Hippocampal formation (tissue), 2 donors: ENCODE results near the gene TSPEAR.

Experiments used
- DNase-seq, 2 donors: peaks; one replicate each; lab custom pipeline; 2025; lab: John Stamatoyannopoulos, UW

The TSPEAR gene

GRCh38 chr21:44462086-44462833 lies 249.1 kb downstream of the TSPEAR start:
- DNase-seq = no peak

GRCh38 chr21:44461464-44462001 lies 249.8 kb downstream of the TSPEAR start:
- DNase-seq = no peak

- DNase-seq = no peak
These were observed 250.4 kb downstream of the TSPEAR start for GRCh38 chr21:44461005-44461404.

GRCh38 chr21:44460441-44460755 lies 251.0 kb downstream of the TSPEAR start:
- DNase-seq = no peak

- DNase-seq = no peak
These were observed 251.5 kb downstream of the TSPEAR start for GRCh38 chr21:44459712-44460440.

GRCh38 chr21:44458971-44459711 lies 252.2 kb downstream of the TSPEAR start:
- no peak for DNase-seq

DNA sequence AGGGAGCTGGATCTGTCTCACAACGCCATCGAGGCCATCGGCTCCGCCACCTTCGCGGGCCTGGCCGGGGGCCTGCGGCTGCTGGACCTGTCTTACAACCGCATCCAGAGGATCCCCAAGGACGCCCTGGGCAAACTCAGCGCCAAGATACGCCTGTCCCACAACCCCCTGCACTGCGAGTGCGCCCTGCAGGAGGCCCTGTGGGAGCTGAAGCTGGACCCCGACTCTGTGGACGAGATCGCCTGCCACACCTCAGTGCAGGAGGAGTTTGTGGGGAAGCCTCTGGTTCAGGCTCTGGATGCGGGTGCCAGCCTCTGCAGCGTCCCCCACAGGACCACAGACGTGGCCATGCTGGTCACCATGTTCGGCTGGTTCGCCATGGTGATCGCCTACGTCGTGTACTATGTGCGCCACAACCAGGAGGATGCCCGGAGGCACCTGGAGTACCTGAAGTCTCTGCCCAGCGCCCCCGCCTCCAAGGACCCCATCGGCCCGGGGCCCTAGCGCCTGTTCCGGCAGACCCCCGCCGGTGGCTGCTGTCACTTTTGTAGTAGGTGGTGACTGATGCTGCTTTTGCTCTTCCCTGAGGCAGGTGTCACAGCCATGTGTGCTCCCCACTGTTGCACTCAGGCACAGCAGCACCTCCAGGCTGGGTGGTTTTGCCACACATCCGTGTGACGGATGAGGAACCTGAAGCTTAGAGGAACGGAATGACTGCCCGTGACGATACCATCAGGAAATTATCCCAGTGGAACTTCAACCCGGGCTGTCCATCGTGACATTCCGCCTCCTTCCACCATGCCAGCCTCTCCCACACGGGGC lies 254.2 kb downstream of the TSPEAR start:
- DNase-seq = no peak

DNA sequence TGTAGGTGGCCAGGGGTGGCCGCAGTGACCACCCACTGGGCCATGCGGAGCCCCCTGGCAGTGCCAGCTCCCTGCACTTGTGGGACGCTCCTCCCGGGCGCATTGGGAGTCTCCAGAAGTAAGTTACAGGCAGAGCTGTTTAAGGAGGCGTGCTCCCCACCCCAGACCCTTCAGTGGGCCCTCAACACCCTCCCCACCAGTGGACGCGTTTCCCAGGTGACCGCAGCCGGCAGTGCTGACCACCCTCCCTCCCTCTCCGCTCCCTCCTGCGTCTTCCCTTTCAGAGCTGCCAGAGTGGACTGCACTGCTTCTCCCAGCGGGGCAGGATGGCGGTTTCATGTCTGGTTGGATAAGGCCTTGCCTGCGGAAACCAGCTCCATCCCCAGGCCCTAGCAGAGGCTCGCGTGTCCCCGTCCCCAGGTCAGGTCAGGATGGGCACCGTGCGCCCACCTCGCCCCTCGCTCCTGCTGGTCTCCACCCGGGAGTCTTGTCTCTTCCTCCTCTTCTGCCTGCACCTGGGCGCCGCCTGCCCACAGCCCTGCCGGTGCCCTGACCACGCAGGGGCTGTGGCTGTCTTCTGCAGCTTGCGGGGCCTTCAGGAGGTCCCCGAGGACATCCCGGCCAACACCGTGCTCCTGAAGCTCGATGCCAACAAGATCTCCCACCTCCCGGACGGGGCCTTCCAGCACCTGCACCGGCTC lies 255.0 kb downstream of the TSPEAR start:
- DNase-seq = no peak

- no peak for DNase-seq
These were observed 255.7 kb downstream of the TSPEAR start for GRCh38 chr21:44455524-44456213.

GRCh38 chr21:44454747-44455523 lies 256.4 kb downstream of the TSPEAR start, which contains the start of gene LRRC3:
TSS of gene LRRC3 (plus strand) at chr21:44455510. CDS start at chr21:44456645, 1,135 bp downstream.
- no peak for DNase-seq

DNA sequence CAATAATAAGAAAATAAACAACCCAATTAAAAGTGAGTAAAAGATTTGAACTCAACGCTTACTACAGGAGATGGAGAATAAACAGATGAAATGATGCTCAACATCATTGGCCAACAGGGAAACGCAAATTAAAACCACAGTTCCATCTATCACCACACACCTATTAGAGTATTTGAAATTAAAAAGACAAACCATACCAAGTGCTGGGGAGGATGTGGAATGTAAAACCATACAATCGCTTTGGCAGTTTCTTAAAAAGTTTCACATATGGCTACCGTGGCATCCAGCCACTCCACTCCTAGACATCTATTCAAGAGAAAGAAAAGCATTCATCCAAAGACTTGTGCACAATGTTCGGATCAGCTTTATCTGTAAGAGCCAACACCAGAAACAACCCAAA lies 257.3 kb downstream of the TSPEAR start:
- no peak for DNase-seq

DNA sequence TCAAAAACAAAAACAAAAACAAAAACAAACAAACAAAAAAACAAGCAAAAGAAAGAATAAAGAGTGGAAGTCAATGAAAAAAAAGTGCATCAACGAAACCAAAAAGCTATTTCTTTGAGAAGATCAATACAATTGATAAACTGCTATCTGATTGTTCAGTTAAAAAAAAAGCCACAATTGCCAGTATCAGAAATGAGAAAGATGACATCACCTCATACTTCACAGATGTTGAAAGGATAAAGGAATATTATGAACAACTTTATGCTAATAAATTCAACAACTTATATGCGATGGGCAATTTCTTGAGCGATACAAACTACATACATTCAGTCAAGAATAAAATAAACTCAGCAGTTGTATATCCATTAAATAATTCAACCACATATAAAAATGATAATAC lies 258.3 kb downstream of the TSPEAR start:
- DNase-seq = no peak

DNA sequence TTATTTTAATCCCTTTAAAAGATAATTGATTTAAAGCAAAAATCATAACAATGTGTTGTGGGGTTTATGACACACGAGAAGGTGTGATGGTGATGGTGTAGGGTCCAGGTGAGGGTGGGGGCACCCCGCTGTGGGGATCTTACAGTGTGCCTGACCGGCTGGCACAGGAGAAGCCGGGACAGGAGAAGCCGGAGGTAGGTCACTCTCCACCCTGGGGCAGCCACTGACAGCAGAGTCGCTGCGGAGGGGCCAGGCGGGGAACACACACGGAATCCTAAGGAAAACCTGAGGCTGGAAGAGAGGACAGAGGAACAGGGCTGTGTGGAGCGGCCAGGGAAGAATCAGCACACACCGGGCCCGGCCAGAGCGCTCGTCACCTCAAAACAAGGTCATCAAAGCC lies 260.4 kb downstream of the TSPEAR start:
- no peak for DNase-seq

DNA sequence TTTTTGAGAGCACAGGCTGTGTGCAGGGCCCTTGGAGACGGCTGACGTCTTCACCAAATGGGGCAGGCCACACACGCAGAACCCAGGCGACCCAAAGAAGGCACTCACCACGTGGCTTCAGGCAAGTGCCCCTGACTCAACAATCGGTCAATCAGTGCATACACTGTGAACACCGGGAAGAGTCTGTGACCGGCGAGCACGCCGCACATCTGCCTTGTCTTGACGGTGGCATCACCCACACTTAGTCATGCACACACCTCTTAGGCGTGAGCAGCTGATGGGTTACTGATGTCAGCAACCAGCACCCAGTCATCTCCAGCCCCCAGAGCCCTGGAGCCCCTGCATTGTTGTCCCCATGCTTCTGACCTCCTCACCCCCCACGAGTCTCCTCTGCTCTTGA lies 261.0 kb downstream of the TSPEAR start:
- no peak for DNase-seq

DNA sequence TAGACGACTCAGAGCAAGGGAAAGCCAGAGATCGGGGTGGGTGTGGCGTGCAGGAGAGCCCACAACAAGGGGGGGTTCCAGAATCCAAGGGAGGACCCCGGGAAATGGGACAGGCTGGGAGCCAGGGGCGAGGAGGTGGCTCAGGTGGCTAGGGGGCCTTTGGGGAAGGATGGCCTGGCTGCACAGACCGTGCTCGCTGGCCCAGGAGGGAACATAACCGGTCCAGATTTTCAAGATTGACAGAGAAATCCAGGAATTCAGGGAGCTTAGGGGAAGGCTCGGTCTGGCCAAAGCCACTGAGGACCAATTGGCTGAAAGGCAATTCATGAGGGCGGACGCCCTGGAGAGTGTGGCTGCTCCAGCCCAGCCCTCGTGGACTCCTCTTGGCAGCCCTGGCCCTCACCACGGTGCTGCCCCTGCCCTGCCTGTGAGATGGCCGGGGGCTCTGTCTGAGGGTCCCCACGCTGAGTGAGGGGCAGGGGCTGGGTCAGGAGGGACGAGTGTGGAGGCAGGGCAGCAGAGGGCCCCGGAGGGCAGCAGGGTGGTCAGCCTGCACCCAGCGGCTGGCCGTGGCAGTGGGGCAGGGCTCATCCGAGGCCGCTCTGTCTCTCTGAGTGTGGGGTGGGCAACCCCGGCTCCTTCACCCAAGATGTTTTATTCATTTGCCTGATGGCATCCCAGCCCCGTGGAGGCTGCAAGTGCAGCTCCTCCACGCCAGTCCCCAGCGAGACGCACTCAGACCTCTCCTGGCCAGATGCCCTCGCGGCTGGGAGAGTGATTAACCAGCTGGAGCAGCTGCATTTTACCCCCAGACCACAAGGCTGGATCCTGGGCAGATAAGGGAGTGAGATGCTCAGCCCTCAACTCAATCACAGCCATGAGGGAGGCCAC lies 261.7 kb downstream of the TSPEAR start:
- no peak for DNase-seq

DNA sequence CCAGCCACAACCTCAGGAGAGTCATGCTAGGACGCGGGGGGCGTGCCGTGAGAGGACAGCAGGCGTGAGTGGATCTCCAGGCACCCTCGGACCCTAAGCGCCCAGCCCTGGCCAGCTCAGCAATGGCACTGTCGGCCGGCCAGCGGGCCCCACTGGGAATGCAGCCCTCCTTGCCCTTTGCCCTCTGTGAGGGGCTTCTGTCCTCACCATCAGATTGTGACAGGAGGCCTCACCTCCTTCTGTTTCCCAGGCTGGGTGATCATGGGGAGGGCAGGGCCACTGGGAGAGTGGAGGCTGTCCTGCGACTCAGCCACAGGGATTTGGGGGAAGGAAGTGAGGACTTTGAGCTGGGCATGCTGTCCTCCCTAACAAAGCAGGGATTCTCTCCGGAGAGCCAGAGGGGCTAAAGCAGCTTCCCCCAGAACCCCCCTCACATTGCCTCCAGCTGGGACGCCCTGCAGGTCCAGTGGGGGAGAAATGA lies 262.7 kb downstream of the TSPEAR start:
- no peak for DNase-seq
